K562 (cell line): ENCODE measurements around the gene MARVELD1. TPM values are rescaled to one million over a fixed set of nuclear protein-coding genes. Genes with fewer than 3 reads are reported as not detected.

Experiments used
- ATAC-seq: fragments of 200-7000 bp; cut with Tn5 transposase; 3 replicates; pipeline ENCODE4 v1.9.1; 2020; ENCODE audit warnings: moderate library complexity
- BruUV-seq: library from RNA; stranded (reverse); fragments of 400-500 nt; replicated peaks from 2 replicates; lab custom pipeline; 2021; lab: Mats Ljungman, UMichigan
- CTCF ChIA-PET: fragments of 300-600 bp; formaldehyde crosslinking; extraction: SDS; loops from one replicate; lab custom pipeline; 2021; ENCODE audit warnings: low intra/inter-chr PET ratio; lab: Yijun Ruan, JAX
- POLR2A ChIA-PET: fragments of 300-600, 350-650 bp; sonication (Branson Sonifier 250); formaldehyde crosslinking; extraction: SDS; loops from one replicate; lab custom pipeline; 2021; ENCODE audit warnings: antibody characterized with exemption, inconsistent platforms; lab: Yijun Ruan, JAX
- DNase-seq, 4 experiments: peaks; one replicate each; pipeline versions ENCODE4 v3.0.0 to v3.0.0-alpha.2; 2011 to 2018; ENCODE audit warnings: low spot score in 3 of 4, mixed read lengths in 3 of 4; ENCODE audit errors: extremely low read depth in 1 of 4
- FAIRE-seq: peaks from 2 replicates; lab custom pipeline; 2011; peaks lifted over from hg19 to GRCh38; lab: Jason Lieb, UNC
- H2AFZ ChIP-seq: 2 replicates; pipeline ENCODE4 v1.6.0; 2011; ENCODE audit warnings: low read depth, low read length, control low read depth, inconsistent platforms
- H3K27ac ChIP-seq: fragments of 200-600 bp; 3 replicates; pipeline ENCODE4 v1.8.0; 2011; ENCODE audit warnings: low read depth, mild to moderate bottlenecking, control low read depth, inconsistent platforms, low read length, moderate library complexity, mixed read lengths; ENCODE audit errors: extremely low read depth
- H3K27me3 ChIP-seq, 2 experiments: fragments of 300-600 bp in 1 of 2; 2 replicates in 1 of 2; 3 replicates in 1 of 2; pipeline versions ENCODE4 v1.6.0 to v1.8.0; 2011; ENCODE audit warnings: inconsistent platforms in 2 of 2, low read length in 2 of 2, mild to moderate bottlenecking in 1 of 2, mixed read lengths in 1 of 2, moderate library complexity in 1 of 2; ENCODE audit not compliant: control insufficient read depth in 2 of 2, insufficient read depth in 2 of 2
- H3K36me3 ChIP-seq: fragments of 300-600 bp; 3 replicates; pipeline ENCODE4 v1.8.0; 2011; ENCODE audit warnings: mild to moderate bottlenecking, low read length, inconsistent platforms; ENCODE audit not compliant: control insufficient read depth, insufficient read depth
- H3K4me1 ChIP-seq, 2 experiments: fragments of 200-600 bp in 1 of 2; replicated peaks in 1 of 2; 2 replicates in 1 of 2; 3 replicates in 1 of 2; pipeline versions ENCODE4 v1.5.1 to v1.8.0; 2011; ENCODE audit warnings: inconsistent platforms in 2 of 2, low read length in 2 of 2, mild to moderate bottlenecking in 1 of 2, mixed read lengths in 1 of 2, moderate library complexity in 1 of 2; ENCODE audit not compliant: control insufficient read depth in 2 of 2, insufficient read depth in 2 of 2
- H3K4me2 ChIP-seq: 2 replicates; pipeline ENCODE4 v1.6.1; 2011; ENCODE audit warnings: low read length, control low read depth, inconsistent platforms, mixed read lengths; ENCODE audit not compliant: insufficient read depth
- H3K4me3 ChIP-seq: fragments of 200-600 bp; sonication (generic), shearing (Covaris generic); 2 replicates; pipeline ENCODE4 v1.5.1; 2016; ENCODE audit warnings: control low read depth, inconsistent platforms
- H3K79me2 ChIP-seq: fragments of 200-600 bp; 3 replicates; pipeline ENCODE4 v1.8.0; 2011; ENCODE audit warnings: low read length, inconsistent platforms; ENCODE audit not compliant: control insufficient read depth, insufficient read depth
- H3K9ac ChIP-seq, 2 experiments: 2 replicates each; pipeline versions ENCODE4 v1.6.0 to v1.6.1; 2011; ENCODE audit warnings: low read depth in 2 of 2, low read length in 2 of 2, control low read depth in 1 of 2, inconsistent platforms in 1 of 2, mild to moderate bottlenecking in 1 of 2, mixed read lengths in 1 of 2; ENCODE audit not compliant: insufficient read depth in 1 of 2
- H3K9me1 ChIP-seq: one replicate; pipeline ENCODE4 v1.6.0; 2011; ENCODE audit warnings: inconsistent platforms, mild to moderate bottlenecking, low read length, moderate library complexity; ENCODE audit not compliant: control insufficient read depth, insufficient read depth
- H3K9me3 ChIP-seq: replicated peaks from 2 replicates; pipeline ENCODE4 v1.5.1; 2011; ENCODE audit warnings: low read depth, low read length, inconsistent platforms; ENCODE audit not compliant: control insufficient read depth, insufficient read depth
- H4K20me1 ChIP-seq: replicated peaks from 2 replicates; pipeline ENCODE4 v1.6.1; 2011; ENCODE audit warnings: low read length, inconsistent platforms, mixed read lengths; ENCODE audit not compliant: control insufficient read depth, insufficient read depth
- CBX2 ChIP-seq: fragments of 200-600 bp; sonication (generic); IDR thresholded peaks from one replicate; pipeline ENCODE4 v1.6.1; 2012; ENCODE audit warnings: mild to moderate bottlenecking, low read length, inconsistent platforms; ENCODE audit not compliant: insufficient read depth, poor library complexity, severe bottlenecking
- ETV1 ChIP-seq: fragments of 450-650 bp; conservative IDR thresholded peaks from 2 replicates; pipeline ENCODE4 v1.6.1; 2016; ENCODE audit warnings: missing genetic modification characterization, control low read depth, low read depth, missing compliant biosample characterization
- HDAC6 ChIP-seq: IDR thresholded peaks from 2 replicates; pipeline ENCODE4 v1.6.1; 2012; ENCODE audit warnings: low read depth, mild to moderate bottlenecking, control low read depth, inconsistent platforms, low read length, moderate library complexity
- HDGF ChIP-seq: fragments of 450-650 bp; IDR thresholded peaks from 2 replicates; pipeline ENCODE4 v1.6.1; 2016
- MAFF ChIP-seq: IDR thresholded peaks from 2 replicates; pipeline ENCODE4 v1.6.1; 2012; ENCODE audit warnings: low read length, improper control_type of control experiment
- NFE2 ChIP-seq: IDR thresholded peaks from 2 replicates; pipeline ENCODE4 v1.6.1; 2014; ENCODE audit warnings: antibody characterized with exemption, low read depth
- POLR2AphosphoS5 ChIP-seq: IDR thresholded peaks from 2 replicates; pipeline ENCODE4 v1.6.1; 2011; ENCODE audit warnings: mild to moderate bottlenecking, low read depth, low read length, moderate library complexity; ENCODE audit not compliant: control insufficient read depth, insufficient read depth
- SRSF3 ChIP-seq: fragments of 200-400 bp; formaldehyde crosslinking; IDR thresholded peaks from 2 replicates; pipeline ENCODE4 v1.6.1; 2016; ENCODE audit warnings: mild to moderate bottlenecking, low read length, moderate library complexity; ENCODE audit not compliant: insufficient read depth
- TEAD2 ChIP-seq: fragments of 450-650 bp; IDR thresholded peaks from 2 replicates; pipeline ENCODE4 v1.6.1; 2016; ENCODE audit warnings: missing genetic modification characterization, control low read depth, missing compliant biosample characterization
- WGBS: fragments of 100-300 bp; shearing (Covaris generic); methylation state at CpG from one replicate; pipeline ENCODE4 v1.1.6; 2016; ENCODE audit warnings: low coverage, mixed read lengths; ENCODE audit not compliant: insufficient coverage; ENCODE audit errors: missing lambda C conversion rate; 5-methylcytosine and 5-hydroxymethylcytosine counted together
- in situ Hi-C: fragments of 300-500 bp; cut with MboI; formaldehyde crosslinking; loops from 4 replicates; pipeline ENCODE4 v1.15.0; 2018; ENCODE audit warnings: inconsistent platforms, mixed read lengths
- intact Hi-C: fragments of 100-400 bp; cut with micrococcal nuclease; formaldehyde crosslinking; loops from 2 replicates; pipeline ENCODE4 v1.14.2; 2022
- polyA plus RNA-seq, 8 experiments: library from polyadenylated mRNA; depleted of rRNA in 4 of 8; stranded (reverse) in 5 of 8; unstranded in 3 of 8; fragments of >200 nt; fragmentation: Nextera tagmentation in 2 of 8; fragmentation: Illumina TruSeq in 1 of 8; extraction: Ambion mirVana in 2 of 8; extraction: Trizol in 1 of 8; gene quantifications; 2 replicates each; pipeline versions ENCODE4 v1.2.1 to v1.2.3, GENCODE V29; 2011 to 2014; ENCODE audit warnings: inconsistent platforms in 1 of 8, missing spikeins in 1 of 8
- total RNA-seq, 7 experiments: library from RNA; depleted of rRNA in 6 of 7; stranded (reverse); fragments of >200 nt in 6 of 7; fragmentation: Illumina TruSeq in 2 of 7; extraction: Trizol in 2 of 7; gene quantifications; 2 replicates each; pipeline versions ENCODE4 v1.2.1 to v1.2.3, GENCODE V29; 2011 to 2021; ENCODE audit warnings: low replicate concordance in 1 of 7
- TF ChIP-seq, protein P1 (sequence below): fragments of 250-450 bp; sonication (Bioruptor Pico); IDR thresholded peaks from 2 replicates; pipeline ENCODE4 v1.4.0; 2020; ENCODE audit warnings: borderline replicate concordance
- TF ChIP-seq, protein P2 (sequence below): fragments of 250-450 bp; sonication (Bioruptor Pico); IDR thresholded peaks from 2 replicates; pipeline ENCODE4 v1.8.0; 2021; ENCODE audit warnings: borderline replicate concordance, mild to moderate bottlenecking, moderate library complexity; ENCODE audit not compliant: poor library complexity, severe bottlenecking
- TF ChIP-seq, protein P3 (sequence below): fragments of 200-800 bp; sonication (Bioruptor generic); IDR thresholded peaks from 2 replicates; pipeline ENCODE4 v1.6.1; 2017; ENCODE audit warnings: missing genetic modification characterization, missing compliant biosample characterization
- TF ChIP-seq, protein P4 (sequence below): fragments of 450-650 bp; IDR thresholded peaks from 2 replicates; pipeline ENCODE4 v1.6.1; 2018; ENCODE audit warnings: mild to moderate bottlenecking, low read depth; ENCODE audit not compliant: partially characterized antibody
- TF ChIP-seq, protein P5 (sequence below): fragments of 250-450 bp; sonication (Bioruptor Pico); IDR thresholded peaks from 2 replicates; pipeline ENCODE4 v1.4.0; 2020
- TF ChIP-seq, protein P6 (sequence below): fragments of 450-650 bp; formaldehyde crosslinking; IDR thresholded peaks from 2 replicates; pipeline ENCODE4 v1.4.0; 2022; ENCODE audit warnings: missing genetic modification characterization

MARVELD1 gene
- total and polyA plus RNA-seq, 9 of the 15 experiments (the other 6 are each of a cell fraction or from before 2014, with no cell fraction given): 2.7 to 12.5 (median 5.3) TPM

DNA sequence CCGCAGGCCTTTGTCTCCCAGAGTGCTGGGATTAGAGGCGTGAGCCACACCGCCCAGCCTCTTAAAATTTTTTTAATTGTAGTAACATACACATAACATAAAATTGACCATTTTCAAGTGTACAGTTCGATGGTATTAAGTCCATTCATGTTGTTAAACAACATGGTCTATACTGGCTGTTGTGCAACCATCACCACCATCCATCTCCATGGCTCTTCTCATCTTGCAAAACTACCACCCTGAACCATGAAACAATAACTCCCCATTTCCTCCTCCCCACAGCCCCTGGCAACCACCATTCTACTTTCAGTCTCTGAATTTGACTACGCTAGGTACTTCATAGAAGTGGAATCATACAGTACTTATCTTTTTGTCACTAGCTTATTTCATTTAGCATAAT, 15.5 kb downstream of the MARVELD1 start:
- no peak overlapping the region for H2AFZ ChIP-seq
- no TSS peak for BruUV-seq
- H3K36me3 ChIP-seq: no peaks in the 10 kb centered on the region
- DNase-seq (no peak), ATAC-seq (no peak), FAIRE-seq (no peak)
- H3K79me2 ChIP-seq: no peaks in the 10 kb centered on the region
- H3K9ac ChIP-seq: no peak overlapping the region
- no peaks in the 10 kb centered on the region for H3K9me1 ChIP-seq
- H3K27ac ChIP-seq: no peak overlapping the region
- no peaks in the 10 kb centered on the region for H4K20me1 ChIP-seq
- H3K27me3 ChIP-seq: no peaks in the 10 kb centered on the region
- H3K4me1 ChIP-seq: peaks cover 0 to 2% of the 10 kb centered on the region in 2 experiments; a peak in 3 of 5 replicates
- 80% methylated on average over 5 of the region's 5 CpGs for WGBS
- in situ Hi-C loops (no loop called here), intact Hi-C loops (no loop called here)
- H3K4me2 ChIP-seq: no peak overlapping the region
- no peak overlapping the region for H3K4me3 ChIP-seq
- ChIA-PET CTCF (no interaction called here), POLR2A (interaction anchor here (0.6 kb wide), 1 partner anchor 53 kb away, joined by 3 read pairs; no protein-coding TSS in a partner anchor)
- no peaks in the 10 kb centered on the region for H3K9me3 ChIP-seq
- TF ChIP-seq, protein P1, sequence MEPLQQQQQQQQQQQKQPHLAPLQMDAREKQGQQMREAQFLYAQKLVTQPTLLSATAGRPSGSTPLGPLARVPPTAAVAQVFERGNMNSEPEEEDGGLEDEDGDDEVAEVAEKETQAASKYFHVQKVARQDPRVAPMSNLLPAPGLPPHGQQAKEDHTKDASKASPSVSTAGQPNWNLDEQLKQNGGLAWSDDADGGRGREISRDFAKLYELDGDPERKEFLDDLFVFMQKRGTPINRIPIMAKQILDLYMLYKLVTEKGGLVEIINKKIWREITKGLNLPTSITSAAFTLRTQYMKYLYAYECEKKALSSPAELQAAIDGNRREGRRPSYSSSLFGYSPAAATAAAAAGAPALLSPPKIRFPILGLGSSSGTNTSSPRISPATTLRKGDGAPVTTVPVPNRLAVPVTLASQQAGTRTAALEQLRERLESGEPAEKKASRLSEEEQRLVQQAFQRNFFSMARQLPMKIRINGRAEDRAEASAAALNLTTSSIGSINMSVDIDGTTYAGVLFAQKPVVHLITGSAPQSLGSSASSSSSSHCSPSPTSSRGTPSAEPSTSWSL (CRISPR knock-in tag): no peak
- TF ChIP-seq HDGF (no peak), SRSF3 (no peak), POLR2AphosphoS5 (no peak), ETV1 (tag) (no peak), MAFF (no peak), NFE2 (no peak), HDAC6 (no peak), TEAD2 (tag) (no peak), CBX2 (no peak)
- TF ChIP-seq, protein P2, sequence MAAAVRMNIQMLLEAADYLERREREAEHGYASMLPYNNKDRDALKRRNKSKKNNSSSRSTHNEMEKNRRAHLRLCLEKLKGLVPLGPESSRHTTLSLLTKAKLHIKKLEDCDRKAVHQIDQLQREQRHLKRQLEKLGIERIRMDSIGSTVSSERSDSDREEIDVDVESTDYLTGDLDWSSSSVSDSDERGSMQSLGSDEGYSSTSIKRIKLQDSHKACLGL (CRISPR knock-in tag): no peak
- TF ChIP-seq, protein P3, sequence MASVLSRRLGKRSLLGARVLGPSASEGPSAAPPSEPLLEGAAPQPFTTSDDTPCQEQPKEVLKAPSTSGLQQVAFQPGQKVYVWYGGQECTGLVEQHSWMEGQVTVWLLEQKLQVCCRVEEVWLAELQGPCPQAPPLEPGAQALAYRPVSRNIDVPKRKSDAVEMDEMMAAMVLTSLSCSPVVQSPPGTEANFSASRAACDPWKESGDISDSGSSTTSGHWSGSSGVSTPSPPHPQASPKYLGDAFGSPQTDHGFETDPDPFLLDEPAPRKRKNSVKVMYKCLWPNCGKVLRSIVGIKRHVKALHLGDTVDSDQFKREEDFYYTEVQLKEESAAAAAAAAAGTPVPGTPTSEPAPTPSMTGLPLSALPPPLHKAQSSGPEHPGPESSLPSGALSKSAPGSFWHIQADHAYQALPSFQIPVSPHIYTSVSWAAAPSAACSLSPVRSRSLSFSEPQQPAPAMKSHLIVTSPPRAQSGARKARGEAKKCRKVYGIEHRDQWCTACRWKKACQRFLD (CRISPR knock-in tag): no peak
- TF ChIP-seq, protein P4, sequence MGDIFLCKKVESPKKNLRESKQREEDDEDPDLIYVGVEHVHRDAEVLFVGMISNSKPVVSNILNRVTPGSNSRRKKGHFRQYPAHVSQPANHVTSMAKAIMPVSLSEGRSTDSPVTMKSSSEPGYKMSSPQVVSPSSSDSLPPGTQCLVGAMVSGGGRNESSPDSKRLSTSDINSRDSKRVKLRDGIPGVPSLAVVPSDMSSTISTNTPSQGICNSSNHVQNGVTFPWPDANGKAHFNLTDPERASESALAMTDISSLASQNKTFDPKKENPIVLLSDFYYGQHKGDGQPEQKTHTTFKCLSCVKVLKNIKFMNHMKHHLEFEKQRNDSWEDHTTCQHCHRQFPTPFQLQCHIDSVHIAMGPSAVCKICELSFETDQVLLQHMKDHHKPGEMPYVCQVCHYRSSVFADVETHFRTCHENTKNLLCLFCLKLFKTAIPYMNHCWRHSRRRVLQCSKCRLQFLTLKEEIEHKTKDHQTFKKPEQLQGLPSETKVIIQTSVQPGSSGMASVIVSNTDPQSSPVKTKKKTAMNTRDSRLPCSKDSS: no peak
- TF ChIP-seq, protein P5, sequence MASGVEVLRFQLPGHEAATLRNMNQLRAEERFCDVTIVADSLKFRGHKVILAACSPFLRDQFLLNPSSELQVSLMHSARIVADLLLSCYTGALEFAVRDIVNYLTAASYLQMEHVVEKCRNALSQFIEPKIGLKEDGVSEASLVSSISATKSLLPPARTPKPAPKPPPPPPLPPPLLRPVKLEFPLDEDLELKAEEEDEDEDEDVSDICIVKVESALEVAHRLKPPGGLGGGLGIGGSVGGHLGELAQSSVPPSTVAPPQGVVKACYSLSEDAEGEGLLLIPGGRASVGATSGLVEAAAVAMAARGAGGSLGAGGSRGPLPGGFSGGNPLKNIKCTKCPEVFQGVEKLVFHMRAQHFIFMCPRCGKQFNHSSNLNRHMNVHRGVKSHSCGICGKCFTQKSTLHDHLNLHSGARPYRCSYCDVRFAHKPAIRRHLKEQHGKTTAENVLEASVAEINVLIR (CRISPR knock-in tag): no peak
- TF ChIP-seq, protein P6, sequence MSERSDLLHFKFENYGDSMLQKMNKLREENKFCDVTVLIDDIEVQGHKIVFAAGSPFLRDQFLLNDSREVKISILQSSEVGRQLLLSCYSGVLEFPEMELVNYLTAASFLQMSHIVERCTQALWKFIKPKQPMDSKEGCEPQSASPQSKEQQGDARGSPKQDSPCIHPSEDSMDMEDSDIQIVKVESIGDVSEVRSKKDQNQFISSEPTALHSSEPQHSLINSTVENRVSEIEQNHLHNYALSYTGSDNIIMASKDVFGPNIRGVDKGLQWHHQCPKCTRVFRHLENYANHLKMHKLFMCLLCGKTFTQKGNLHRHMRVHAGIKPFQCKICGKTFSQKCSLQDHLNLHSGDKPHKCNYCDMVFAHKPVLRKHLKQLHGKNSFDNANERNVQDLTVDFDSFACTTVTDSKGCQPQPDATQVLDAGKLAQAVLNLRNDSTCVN (CRISPR knock-in tag): no peak
